CD14-positive monocyte (primary cell): ENCODE results near the gene FGFR3. TPM values are rescaled to one million over a fixed set of nuclear protein-coding genes. Genes with fewer than 3 reads are reported as not detected.

ENCODE experiments used
- DNase-seq, 3 donors: peaks; one replicate each; pipeline ENCODE4 v3.0.0-alpha.2; 2011 to 2022
- H2AFZ ChIP-seq: 2 replicates; pipeline ENCODE4 v1.6.0; 2012; ENCODE audit warnings: mild to moderate bottlenecking, low read depth, low read length, inconsistent platforms; ENCODE audit not compliant: insufficient read depth, poor library complexity, severe bottlenecking
- H3K27ac ChIP-seq, 2 donors: 1 replicate in 1 of 2; 2 replicates in 1 of 2; pipeline ENCODE4 v1.5.1; 2012 to 2013; ENCODE audit warnings: low read length in 2 of 2, control low read depth in 1 of 2, inconsistent platforms in 1 of 2, low read depth in 1 of 2, mild to moderate bottlenecking in 1 of 2
- H3K27me3 ChIP-seq, 2 donors: one replicate each; pipeline versions ENCODE4 v1.6.0 to v1.6.1; 2011 to 2013; ENCODE audit warnings: low read length in 2 of 2; ENCODE audit not compliant: control insufficient read depth in 2 of 2, insufficient read depth in 2 of 2
- H3K36me3 ChIP-seq, 2 donors: replicated peaks in 1 of 2; 1 replicate in 1 of 2; 2 replicates in 1 of 2; pipeline versions ENCODE4 v1.5.1 to v1.6.1; 2012 to 2013; ENCODE audit warnings: low read length in 2 of 2, control low read depth in 1 of 2, inconsistent platforms in 1 of 2, mild to moderate bottlenecking in 1 of 2; ENCODE audit not compliant: insufficient read depth in 2 of 2, control insufficient read depth in 1 of 2
- H3K4me1 ChIP-seq, 2 donors: 1 replicate in 1 of 2; 2 replicates in 1 of 2; pipeline versions ENCODE4 v1.5.1 to v1.6.1; 2012 to 2013; ENCODE audit warnings: low read length in 2 of 2, control low read depth in 1 of 2, inconsistent platforms in 1 of 2, mild to moderate bottlenecking in 1 of 2, moderate library complexity in 1 of 2; ENCODE audit not compliant: insufficient read depth in 2 of 2, control insufficient read depth in 1 of 2
- H3K4me2 ChIP-seq: replicated peaks from 2 replicates; pipeline ENCODE3; 2012; ENCODE audit warnings: low read length, moderate library complexity, mild to moderate bottlenecking; ENCODE audit not compliant: poor library complexity, severe bottlenecking; ENCODE audit errors: extremely low read depth
- H3K4me3 ChIP-seq, 3 experiments: fragments of 200-600 bp in 1 of 3; sonication (generic) in 1 of 3; replicated peaks in 1 of 3; 1 replicate in 2 of 3; 2 replicates in 1 of 3; pipeline ENCODE4 v1.5.1; 2011 to 2013; ENCODE audit warnings: low read length in 3 of 3, mild to moderate bottlenecking in 3 of 3, control low read depth in 2 of 3, low read depth in 2 of 3, inconsistent platforms in 1 of 3, moderate library complexity in 1 of 3
- H3K79me2 ChIP-seq: 2 replicates; pipeline ENCODE4 v1.6.0; 2012; ENCODE audit warnings: mild to moderate bottlenecking, control low read depth, inconsistent platforms, low read length, moderate library complexity; ENCODE audit not compliant: insufficient read depth
- H3K9ac ChIP-seq: 2 replicates; pipeline ENCODE4 v1.6.0; 2017; ENCODE audit warnings: low read length, mild to moderate bottlenecking; ENCODE audit not compliant: insufficient read depth, poor library complexity, severe bottlenecking
- H3K9me3 ChIP-seq, 2 donors: replicated peaks in 1 of 2; 1 replicate in 1 of 2; 2 replicates in 1 of 2; pipeline versions ENCODE4 v1.5.1 to v1.6.1; 2012 to 2013; ENCODE audit warnings: low read length in 2 of 2, control low read depth in 1 of 2; ENCODE audit not compliant: control insufficient read depth in 1 of 2, insufficient read depth in 1 of 2
- H4K20me1 ChIP-seq: 2 replicates; pipeline ENCODE4 v1.6.0; 2012; ENCODE audit warnings: mild to moderate bottlenecking, low read length, control low read depth, moderate library complexity; ENCODE audit not compliant: insufficient read depth
- H3K27ac Mint-ChIP-seq, 7 donors: one replicate each; pipeline ENCODE4 v1.8.0; 2020; ENCODE audit warnings: mild to moderate bottlenecking in 7 of 7, mixed read lengths in 7 of 7, moderate library complexity in 6 of 7, inconsistent platforms in 2 of 7
- H3K27me3 Mint-ChIP-seq, 3 donors: one replicate each; pipeline ENCODE4 v1.8.0; 2021 to 2022; ENCODE audit warnings: low read depth in 3 of 3, mild to moderate bottlenecking in 3 of 3, mixed read lengths in 3 of 3, moderate library complexity in 3 of 3, inconsistent platforms in 1 of 3
- H3K36me3 Mint-ChIP-seq, 2 donors: one replicate each; pipeline ENCODE4 v1.8.0; 2020; ENCODE audit warnings: mixed read lengths in 2 of 2, inconsistent platforms in 1 of 2, mild to moderate bottlenecking in 1 of 2
- H3K4me1 Mint-ChIP-seq: one replicate; pipeline ENCODE4 v1.8.0; 2020; ENCODE audit warnings: mild to moderate bottlenecking, mixed read lengths
- H3K4me3 Mint-ChIP-seq, 2 donors: one replicate each; pipeline ENCODE4 v1.8.0; 2020; ENCODE audit warnings: mild to moderate bottlenecking in 2 of 2, mixed read lengths in 2 of 2, moderate library complexity in 1 of 2
- H3K9me3 Mint-ChIP-seq, 7 donors: one replicate each; pipeline ENCODE4 v1.8.0; 2020 to 2022; ENCODE audit warnings: mixed read lengths in 7 of 7, mild to moderate bottlenecking in 6 of 7, moderate library complexity in 6 of 7, inconsistent platforms in 2 of 7
- CTCF ChIP-seq: fragments of 200-600 bp; IDR thresholded peaks from one replicate; pipeline ENCODE4 v1.8.0; 2022; ENCODE audit warnings: antibody characterized with exemption, mild to moderate bottlenecking
- WGBS: methylation state at CpG from one replicate; pipeline ENCODE4 v1.1.5; 2013; ENCODE audit warnings: missing lambda C conversion rate; ENCODE audit not compliant: insufficient coverage; 5-methylcytosine and 5-hydroxymethylcytosine counted together
- intact Hi-C, 2 donors: fragments of 100-400 bp; cut with micrococcal nuclease; formaldehyde crosslinking; loops; one replicate each; pipeline versions ENCODE4 v1.15.0 to v1.15.1; 2023
- polyA plus RNA-seq, 3 donors: library from polyadenylated mRNA; depleted of rRNA in 1 of 3; unstranded in 2 of 3; stranded (reverse) in 1 of 3; fragments of 300-500 nt in 2 of 3; fragments of >200 nt in 1 of 3; fragmentation: Illumina TruSeq in 2 of 3; gene quantifications; 1 replicate in 2 of 3; 2 replicates in 1 of 3; pipeline ENCODE4 v1.2.3, GENCODE V29; 2012 to 2021

The FGFR3 gene
- polyA plus RNA-seq, 3 donors: 0.07 TPM; not detected in 2

- Histone ChIP-seq H3K4me2 (no peak overlapping the region), H3K79me2 (no peaks in the 10 kb centered on the region), H2AFZ (no peak overlapping the region), H3K9ac (no peak overlapping the region), H4K20me1 (no peaks in the 10 kb centered on the region), H3K36me3 (peaks cover 63 to 89% of the 10 kb centered on the region in 2 donors), H3K27ac (no peak overlapping the region), H3K4me3 (no peak overlapping the region), H3K9me3 (no peaks in the 10 kb centered on the region), H3K4me1 (no peaks in the 10 kb centered on the region), H3K27me3 (no peaks in the 10 kb centered on the region)
- no peaks in the 10 kb centered on the region for H3K4me1 Mint-ChIP-seq
- no peaks in the 10 kb centered on the region for H3K9me3 Mint-ChIP-seq
- TF ChIP-seq CTCF: no peak
- WGBS: 94% methylated on average over 21 of the region's 25 CpGs
- H3K36me3 Mint-ChIP-seq: peaks cover 69 to 91% of the 10 kb centered on the region in 2 donors
- no peak overlapping the region for H3K4me3 Mint-ChIP-seq
- intact Hi-C loops: no loop called here
- peak overlapping the region in 2 of 7 donors; percentile 51 to 59 for H3K27ac Mint-ChIP-seq
- DNase-seq: no peak
- H3K27me3 Mint-ChIP-seq: peaks cover 0 to 2% (median 0%) of the 10 kb centered on the region in 3 donors
Observed at GRCh38 chr4:1815997-1816860, 23.1 kb downstream of the FGFR3 start.

GRCh38 chr4:1819284-1819683 lies 26.2 kb downstream of the FGFR3 start:
- Histone ChIP-seq H3K4me3 (no peak overlapping the region), H3K4me2 (no peak overlapping the region), H3K79me2 (no peaks in the 10 kb centered on the region), H3K9ac (no peak overlapping the region), H3K36me3 (peaks cover 76 to 99% of the 10 kb centered on the region in 2 donors), H4K20me1 (no peaks in the 10 kb centered on the region), H3K4me1 (no peaks in the 10 kb centered on the region), H2AFZ (no peak overlapping the region), H3K9me3 (no peaks in the 10 kb centered on the region), H3K27me3 (no peaks in the 10 kb centered on the region), H3K27ac (no peak overlapping the region)
- 98% methylated on average over 10 of the region's 10 CpGs for WGBS
- H3K27me3 Mint-ChIP-seq: no peaks in the 10 kb centered on the region
- peaks cover 79 to 95% of the 10 kb centered on the region in 2 donors for H3K36me3 Mint-ChIP-seq
- H3K4me3 Mint-ChIP-seq: no peak overlapping the region
- no peak for DNase-seq
- H3K4me1 Mint-ChIP-seq: no peaks in the 10 kb centered on the region
- intact Hi-C loops: no loop called here
- H3K9me3 Mint-ChIP-seq: no peaks in the 10 kb centered on the region
- H3K27ac Mint-ChIP-seq: no peak overlapping the region
- TF ChIP-seq CTCF: no peak
